LHCN-M2 (cell line): ENCODE data around the gene RAB9A. TPM values are rescaled to one million over a fixed set of nuclear protein-coding genes. Genes with fewer than 3 reads are reported as not detected.
"Not testable (repeated sequence)": the region's sequence is repeated elsewhere in the genome, so short reads cannot be mapped to it uniquely, and the experiment has no call there.

Source experiments
- DNase-seq: peaks from one replicate; pipeline ENCODE4 v3.0.0-alpha.2; 2012; ENCODE audit warnings: low read depth
- total RNA-seq: library from RNA; depleted of rRNA; stranded (reverse); fragments of >200 nt; gene quantifications from 2 replicates; pipeline ENCODE4 v1.2.3, GENCODE V29; 2014

The RAB9A gene
- total RNA-seq, 1 experiment from 2014 or later = 32.2 TPM

DNA sequence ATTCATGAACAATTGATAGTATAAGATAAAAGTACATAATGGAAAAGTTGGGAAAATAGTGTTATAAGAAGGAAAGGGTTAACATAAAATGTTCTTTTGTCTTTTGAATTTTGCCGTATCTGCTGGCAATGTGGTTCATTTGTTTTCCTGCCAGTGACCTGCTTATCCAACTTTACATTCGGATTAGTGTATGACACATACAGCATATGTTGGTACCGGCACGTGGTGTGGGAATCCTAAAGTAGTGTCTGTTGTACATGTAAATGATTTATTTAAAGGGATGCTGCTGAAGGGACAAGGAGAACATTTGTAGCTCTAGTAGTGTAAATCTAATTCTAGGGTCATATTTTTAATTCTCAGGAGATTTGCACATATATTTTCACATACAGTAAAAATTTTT, 11.5 kb downstream of the RAB9A start:
- DNase-seq = no peak

DNA sequence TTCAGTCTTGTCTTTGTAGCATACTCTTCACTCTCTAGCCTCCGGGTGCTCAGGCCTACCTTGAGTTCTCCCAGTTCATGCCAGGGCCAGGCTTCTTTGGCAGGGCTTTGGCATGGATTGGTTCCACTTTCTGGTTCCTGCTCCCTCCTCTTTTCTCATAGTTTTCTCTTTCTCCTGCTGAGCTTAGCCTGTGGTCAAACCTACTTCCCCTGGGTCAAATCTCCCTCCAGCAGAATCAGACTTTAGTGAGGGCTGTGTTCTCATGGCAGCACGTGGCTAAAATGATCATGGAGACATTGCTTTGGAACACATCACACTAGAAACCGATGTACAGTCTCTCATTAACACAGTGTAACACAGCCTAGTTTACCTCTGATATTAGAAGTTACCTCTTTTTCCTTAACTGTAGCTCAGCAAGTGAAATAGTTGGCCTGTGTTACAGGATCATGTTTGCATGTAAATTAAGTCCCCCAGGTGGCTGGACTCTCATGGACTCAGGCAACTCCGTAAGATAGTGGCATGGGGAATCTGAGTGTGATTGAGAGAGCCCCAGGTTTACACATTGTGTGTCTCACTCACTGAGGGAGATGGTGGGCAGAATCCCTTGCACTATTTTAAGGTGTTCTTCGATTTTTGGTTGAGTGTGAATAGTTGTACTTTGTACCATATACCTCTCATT, 13.3 kb downstream of the RAB9A start:
- no peak for DNase-seq

- no peak for DNase-seq
Observed at GRCh38 chrX:13703135-13703534, 14.2 kb downstream of the RAB9A start.

GRCh38 chrX:13703589-13703988, 14.7 kb downstream of the RAB9A start:
- DNase-seq = no peak

GRCh38 chrX:13711141-13711540, 22.2 kb downstream of the RAB9A start:
- DNase-seq = no peak

GRCh38 chrX:13716455-13716854, 27.5 kb downstream of the RAB9A start:
- no peak for DNase-seq

- DNase-seq = no peak
Observed at GRCh38 chrX:13716905-13717304, 28.0 kb downstream of the RAB9A start.

DNA sequence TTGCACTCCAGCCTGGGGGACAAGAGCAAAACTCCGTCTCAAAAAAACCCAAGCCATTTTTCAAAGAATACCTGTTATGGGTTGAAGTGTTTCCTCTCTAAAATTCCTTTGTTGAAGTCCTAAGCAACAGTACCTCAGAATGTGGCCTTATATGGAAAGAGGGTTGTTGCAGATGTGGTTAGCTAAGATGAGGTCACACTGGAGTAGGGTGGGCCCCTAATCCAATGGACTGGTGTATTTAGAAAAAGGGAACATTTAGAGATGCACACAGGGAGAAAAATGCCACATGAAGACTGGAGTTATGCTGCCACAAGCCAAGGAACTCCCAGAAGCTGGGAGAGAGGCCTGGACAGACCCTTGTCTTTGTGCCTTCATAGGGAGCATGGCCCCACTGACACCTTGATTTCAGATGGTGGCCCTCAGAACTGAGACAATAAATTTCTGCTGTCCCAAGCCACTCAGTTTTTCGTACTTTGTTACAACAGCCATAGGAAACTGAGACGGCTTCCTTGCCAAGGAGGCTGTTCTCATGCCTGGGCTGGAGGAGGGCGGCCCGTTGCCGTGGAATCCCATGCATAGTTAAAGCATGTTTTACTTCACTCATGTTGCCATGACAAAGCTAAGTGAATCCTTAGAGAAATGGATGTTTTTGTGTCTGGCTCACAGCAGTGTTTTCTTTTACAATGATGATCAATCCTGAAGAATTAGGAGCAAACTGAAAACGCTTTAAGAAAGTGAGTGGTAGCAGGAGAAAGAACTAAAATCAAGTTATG, 29.0 kb downstream of the RAB9A start:
- no peak for DNase-seq

GRCh38 chrX:13719192-13719856, 30.4 kb downstream of the RAB9A start:
- no peak for DNase-seq

- DNase-seq = peak; percentile 24
Observed at GRCh38 chrX:13721371-13721770, 32.4 kb downstream of the RAB9A start.

- DNase-seq = peak; percentile 89
Observed at GRCh38 chrX:13721819-13722519, 33.0 kb downstream of the RAB9A start.

DNA sequence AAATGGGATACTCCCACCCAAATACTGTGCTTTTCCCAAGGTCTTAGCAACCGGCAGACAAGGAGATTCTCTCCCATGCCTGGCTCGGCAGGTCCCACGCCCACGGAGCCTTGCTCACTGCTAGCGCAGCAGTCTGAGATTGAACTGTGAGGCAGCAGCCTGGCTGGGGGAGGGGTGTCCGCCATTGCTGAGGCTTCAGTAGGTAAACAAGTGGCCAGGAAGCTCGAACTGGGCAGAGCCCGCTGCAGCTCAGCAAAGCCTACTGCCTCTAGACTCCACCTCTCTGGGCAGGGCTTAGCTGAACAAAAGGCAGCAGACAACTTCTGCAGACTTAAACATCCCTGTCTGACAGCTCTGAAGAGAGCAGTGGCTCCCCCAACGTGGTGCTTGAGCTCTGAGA, 36.0 kb downstream of the RAB9A start:
- DNase-seq = not testable (repeated sequence)

- not testable (repeated sequence) for DNase-seq
Observed at GRCh38 chrX:13726583-13726982, 37.7 kb downstream of the RAB9A start.

- not testable (repeated sequence) for DNase-seq
Observed at GRCh38 chrX:13730523-13730922, 41.6 kb downstream of the RAB9A start.

DNA sequence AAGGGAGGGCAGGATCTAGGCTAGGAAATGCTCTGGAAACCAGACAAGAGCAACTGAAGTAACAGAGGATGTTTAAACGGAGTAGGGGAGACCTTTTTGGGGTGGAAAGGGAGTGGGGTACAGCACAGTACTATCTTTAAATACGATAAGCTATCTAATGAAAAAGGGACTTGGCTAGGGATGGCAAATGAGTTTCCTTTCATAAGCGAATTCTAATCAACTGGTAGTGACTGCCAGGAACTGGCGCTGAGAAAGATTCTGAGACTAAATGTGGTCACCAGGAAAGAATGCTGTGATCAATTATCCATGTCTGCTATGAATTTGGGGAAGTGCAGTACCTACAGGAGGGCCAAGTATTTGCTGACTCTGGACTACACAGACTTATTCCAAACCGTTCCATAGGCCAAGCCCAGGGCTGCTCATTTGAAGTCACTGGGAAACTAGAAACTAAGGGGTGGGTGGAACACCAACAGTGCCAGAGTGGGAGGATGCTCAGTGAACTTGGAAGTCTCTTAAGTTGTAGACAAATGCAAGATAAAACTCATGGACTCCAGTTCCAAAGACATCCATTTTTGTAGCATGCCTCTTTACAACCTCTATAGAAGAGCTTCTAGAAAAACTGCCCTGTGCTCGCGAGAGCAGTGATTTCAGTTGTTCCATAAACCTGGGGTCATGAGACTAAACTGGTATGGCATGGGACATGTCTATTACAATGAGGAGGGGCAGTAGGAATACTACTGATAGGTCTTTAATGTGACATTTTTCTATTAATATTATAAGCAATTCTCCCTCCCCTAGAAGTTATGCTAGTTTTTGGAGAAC, 43.5 kb downstream of the RAB9A start:
- DNase-seq = no peak

DNA sequence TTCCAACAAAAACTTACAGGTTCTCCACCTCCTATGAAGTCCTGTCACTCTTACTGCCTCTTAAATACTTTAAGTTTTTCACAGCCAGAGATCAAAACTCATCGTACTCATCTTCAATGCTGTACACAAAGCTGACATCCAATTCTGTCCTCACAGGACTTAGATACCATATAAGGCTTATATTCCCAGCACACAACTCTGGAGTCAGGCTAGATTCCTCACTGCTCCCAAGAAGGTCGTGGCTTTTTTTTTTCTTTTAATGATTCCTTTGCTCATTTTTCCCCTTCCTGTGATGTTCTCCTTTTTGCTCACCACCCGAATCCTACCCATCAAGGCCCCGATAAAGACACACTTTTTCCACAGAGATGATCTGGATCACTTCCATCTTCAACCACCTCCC, 44.6 kb downstream of the RAB9A start:
- DNase-seq = no peak

DNA sequence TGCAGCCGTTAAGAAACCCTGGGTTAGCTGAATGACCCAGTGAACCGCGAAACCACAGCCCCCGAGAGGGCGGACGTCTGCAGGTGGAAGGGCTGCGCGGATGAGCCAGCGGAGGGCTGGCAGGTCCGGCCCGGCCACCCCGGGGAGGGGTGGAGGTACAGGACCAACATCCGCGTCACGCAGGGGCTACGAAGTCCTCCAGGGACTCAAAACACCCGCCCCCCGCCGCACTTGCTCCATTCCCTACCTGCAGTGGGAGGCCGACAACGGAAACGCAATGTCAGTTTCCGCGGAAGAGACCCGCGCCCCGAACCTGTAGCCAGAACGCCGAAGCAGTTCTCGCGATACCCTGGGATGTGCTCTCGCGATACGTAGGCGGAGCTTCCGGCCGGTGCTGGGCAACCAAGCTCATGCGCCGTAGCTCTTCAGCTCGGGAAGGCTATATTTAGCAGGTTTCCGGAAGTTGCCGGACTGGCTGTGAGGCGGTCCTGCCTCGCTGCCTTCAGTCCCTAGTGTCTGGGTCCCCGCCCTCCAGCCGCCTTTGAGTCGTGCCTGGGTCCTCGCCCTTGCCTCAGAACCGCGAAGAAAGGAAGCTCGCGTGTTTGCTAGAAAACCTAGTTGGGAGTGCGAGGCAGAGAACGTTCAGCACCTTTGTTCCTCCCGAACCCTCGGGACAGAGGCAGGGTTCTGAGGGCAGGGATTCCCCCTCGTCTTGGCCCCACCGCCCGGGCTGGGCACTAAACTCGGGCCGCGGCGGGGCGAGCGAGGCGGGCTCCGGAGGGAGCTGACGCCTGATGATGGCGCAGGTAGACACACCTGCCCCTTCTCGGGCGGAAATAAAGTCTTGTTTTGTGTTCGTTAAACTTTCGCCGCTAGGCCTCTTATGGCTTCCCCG, 45.6 kb downstream of the RAB9A start, which contains the start of the genes OFD1 and TRAPPC2:
Gene OFD1, plus strand, starts transcription at position 471 of the 895 bp plus-strand sequence. Its CDS starts 324 bp downstream, at position 795.
Gene TRAPPC2, minus strand, starts transcription at position 343 of the 895 bp plus-strand sequence. CDS start 14,657 bp downstream, outside the sequence.
- DNase-seq = peak; percentile 88

DNA sequence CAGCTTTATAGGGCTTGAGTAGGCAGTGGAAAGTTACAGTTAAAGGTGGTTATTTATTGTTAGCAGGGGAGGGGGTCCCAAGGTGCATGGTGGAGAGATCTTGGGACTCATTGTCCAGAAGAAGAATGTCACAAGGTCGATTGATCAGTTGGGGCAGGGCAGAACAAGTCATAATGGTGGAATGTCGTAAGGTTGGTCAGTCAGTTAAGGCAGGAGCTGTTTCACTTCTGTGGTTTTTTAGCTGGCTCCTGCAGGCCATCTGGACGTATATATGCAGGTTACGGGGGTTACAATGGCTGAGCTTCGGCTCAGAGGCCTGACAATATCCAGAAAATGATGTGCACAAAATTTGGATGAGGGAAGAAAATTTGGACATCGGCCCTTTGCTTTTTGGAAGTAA, 52.8 kb downstream of the RAB9A start:
- no peak for DNase-seq

- no peak for DNase-seq
Observed at GRCh38 chrX:13742397-13743176, 53.7 kb downstream of the RAB9A start.
